Lung (tissue), 16 donors: ENCODE results near the gene TBC1D7. TPM values are rescaled to one million over a fixed set of nuclear protein-coding genes. Genes with fewer than 3 reads are reported as not detected.
A peak's percentile ranks its signal among the peaks of the same experiment; 100 is the strongest.

ENCODE experiments used
- ATAC-seq: fragments of 200-7000 bp; cut with Tn5 transposase; one replicate; pipeline ENCODE4 v1.9.1; 2020; ENCODE audit warnings: moderate number of reproducible peaks; ENCODE audit not compliant: insufficient read depth, low FRiP score
- DNase-seq, 3 donors: peaks; one replicate each; pipeline ENCODE4 v3.0.0-alpha.2; 2013 to 2017
- H3K27ac ChIP-seq, 2 donors: one replicate each; pipeline ENCODE4 v1.5.1; 2013; ENCODE audit warnings: mild to moderate bottlenecking in 2 of 2, moderate library complexity in 2 of 2, control low read depth in 1 of 2, inconsistent platforms in 1 of 2, low read depth in 1 of 2, low read length in 1 of 2
- H3K27me3 ChIP-seq, 3 donors: one replicate each; pipeline ENCODE4 v1.5.1; 2013; ENCODE audit warnings: low read length in 2 of 3; ENCODE audit not compliant: control insufficient read depth in 3 of 3, insufficient read depth in 3 of 3
- H3K36me3 ChIP-seq, 4 donors: one replicate each; pipeline ENCODE4 v1.5.1; 2013; ENCODE audit warnings: low read length in 4 of 4, mild to moderate bottlenecking in 1 of 4, moderate library complexity in 1 of 4; ENCODE audit not compliant: control insufficient read depth in 4 of 4, insufficient read depth in 4 of 4
- H3K4me1 ChIP-seq, 5 donors: one replicate each; pipeline ENCODE4 v1.5.1; 2013; ENCODE audit warnings: low read length in 5 of 5, mild to moderate bottlenecking in 2 of 5, moderate library complexity in 1 of 5; ENCODE audit not compliant: control insufficient read depth in 5 of 5, insufficient read depth in 5 of 5
- H3K4me3 ChIP-seq: one replicate; pipeline ENCODE4 v1.5.1; 2013; ENCODE audit warnings: mild to moderate bottlenecking, control low read depth, moderate library complexity
- H3K9ac ChIP-seq, 2 donors: one replicate each; pipeline ENCODE4 v1.5.1; 2013; ENCODE audit warnings: low read length in 2 of 2, control low read depth in 1 of 2; ENCODE audit not compliant: insufficient read depth in 1 of 2
- H3K9me3 ChIP-seq, 4 donors: one replicate each; pipeline ENCODE4 v1.5.1; 2013; ENCODE audit warnings: low read length in 3 of 4, mild to moderate bottlenecking in 1 of 4, moderate library complexity in 1 of 4; ENCODE audit not compliant: control insufficient read depth in 4 of 4, insufficient read depth in 3 of 4
- WGBS, 2 donors: extraction: QIAGEN DNeasy Blood & Tissue Kit; methylation state at CpG; one replicate each; pipeline ENCODE4 v1.1.7; 2013; 5-methylcytosine and 5-hydroxymethylcytosine counted together
- long read RNA-seq, 5 donors: transcript quantifications; one replicate each; lab custom pipeline, GENCODE V29; 2026
- polyA plus RNA-seq, 2 donors: library from polyadenylated mRNA; stranded (reverse); fragments of 200-250 nt; gene quantifications; one replicate each; pipeline ENCODE4 v1.2.1, GENCODE V29; 2013
- total RNA-seq, 2 donors: library from RNA; depleted of rRNA in 1 of 2; stranded (reverse); fragments of >200 nt in 1 of 2; gene quantifications; one replicate each; pipeline ENCODE4 v1.2.1, GENCODE V29; 2014 to 2021
- TF ChIP-seq, protein P1 (sequence below): IDR thresholded peaks from 2 replicates; pipeline ENCODE4 v1.5.1; 2012; ENCODE audit warnings: mild to moderate bottlenecking; ENCODE audit errors: control extremely low read depth, extremely low read depth
- donor health status: control.
- donor health status: control.
- donor health status: Bipolar disorder and iron deficiency.
- donor health status: healthy.
- donor health status: DM: yes; HTN: yes; CAD: no.

Gene TBC1D7
- total RNA-seq: 10 to 100 TPM; 17.1 to 30.1 TPM
- polyA plus RNA-seq: 10 to 100 TPM; 19.8 to 20.1 TPM
- long read RNA-seq, donor 1, partial matches to known transcripts: 10 of 15 reads
- long read RNA-seq, donor 1, other reads (novel, unspliced or antisense): 0 of 15 reads
- long read RNA-seq, donor 2, partial matches to known transcripts: 0 of 1 reads
- long read RNA-seq, donor 2, other reads (novel, unspliced or antisense): 0 of 1 reads
- long read RNA-seq, donor 3, partial matches to known transcripts: 0 of 3 reads
- long read RNA-seq, donor 3, other reads (novel, unspliced or antisense): 0 of 3 reads
- long read RNA-seq, donor 4: 0 reads
- long read RNA-seq, donor 5, partial matches to known transcripts: 7 of 13 reads
- long read RNA-seq, donor 5, other reads (novel, unspliced or antisense): 0 of 13 reads

DNA sequence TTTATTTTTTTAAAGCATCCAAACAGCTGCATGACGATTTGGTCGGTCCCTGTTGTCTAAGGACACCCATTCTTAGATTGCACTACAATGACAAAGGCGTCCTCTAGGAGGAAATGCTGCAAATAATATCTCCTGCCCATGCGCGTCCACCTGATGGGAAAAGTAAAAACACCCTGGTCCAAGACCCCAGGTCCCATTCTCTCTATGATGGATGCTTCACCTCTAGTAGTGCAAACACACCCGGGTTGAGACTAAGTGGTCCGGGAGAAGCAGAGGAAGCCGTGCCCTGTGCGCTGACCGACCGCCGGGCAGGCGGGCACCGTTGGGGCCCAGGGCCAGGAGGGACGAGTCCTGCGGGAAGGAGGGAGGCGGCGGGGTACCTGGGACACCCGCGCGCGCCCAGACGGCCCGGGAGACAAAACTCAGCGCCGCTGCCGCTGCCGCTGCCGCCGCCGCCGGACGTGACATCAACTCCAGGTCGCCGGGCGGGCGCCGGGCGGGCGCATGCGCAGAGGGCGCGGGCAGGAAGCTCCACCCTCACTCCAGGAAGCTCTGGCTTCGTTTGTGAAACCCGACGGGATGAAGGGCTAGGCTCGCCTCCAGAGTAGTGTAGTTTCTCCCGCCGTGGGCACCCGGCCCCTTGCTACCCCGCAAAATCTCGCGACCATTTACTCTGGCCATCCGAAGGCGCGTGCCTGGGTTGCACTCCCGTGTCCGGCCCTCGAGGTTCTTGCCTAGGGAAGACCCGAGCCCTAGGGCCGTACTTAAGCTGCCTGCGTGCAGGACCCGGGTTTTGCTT is at the start of gene TBC1D7:
TSS of gene TBC1D7 (minus strand) at position 462 of the 799 bp plus-strand sequence. CDS start 1,639 bp downstream, outside the sequence.
- Histone ChIP-seq H3K36me3 (peaks cover 2 to 11% (median 9%) of the 10 kb centered on the region in 4 donors), H3K27me3 (no peaks in the 10 kb centered on the region), H3K9me3 (no peaks in the 10 kb centered on the region), H3K27ac (peak within 1 kb of the TSS; percentile 92 to 98), H3K9ac (peak within 1 kb of the TSS; percentile 88 to 92), H3K4me3 (peak within 1 kb of the TSS; percentile 84), H3K4me1 (peaks cover 0 to 22% (median 0%) of the 10 kb centered on the region in 5 donors)
- TF ChIP-seq, protein P1, sequence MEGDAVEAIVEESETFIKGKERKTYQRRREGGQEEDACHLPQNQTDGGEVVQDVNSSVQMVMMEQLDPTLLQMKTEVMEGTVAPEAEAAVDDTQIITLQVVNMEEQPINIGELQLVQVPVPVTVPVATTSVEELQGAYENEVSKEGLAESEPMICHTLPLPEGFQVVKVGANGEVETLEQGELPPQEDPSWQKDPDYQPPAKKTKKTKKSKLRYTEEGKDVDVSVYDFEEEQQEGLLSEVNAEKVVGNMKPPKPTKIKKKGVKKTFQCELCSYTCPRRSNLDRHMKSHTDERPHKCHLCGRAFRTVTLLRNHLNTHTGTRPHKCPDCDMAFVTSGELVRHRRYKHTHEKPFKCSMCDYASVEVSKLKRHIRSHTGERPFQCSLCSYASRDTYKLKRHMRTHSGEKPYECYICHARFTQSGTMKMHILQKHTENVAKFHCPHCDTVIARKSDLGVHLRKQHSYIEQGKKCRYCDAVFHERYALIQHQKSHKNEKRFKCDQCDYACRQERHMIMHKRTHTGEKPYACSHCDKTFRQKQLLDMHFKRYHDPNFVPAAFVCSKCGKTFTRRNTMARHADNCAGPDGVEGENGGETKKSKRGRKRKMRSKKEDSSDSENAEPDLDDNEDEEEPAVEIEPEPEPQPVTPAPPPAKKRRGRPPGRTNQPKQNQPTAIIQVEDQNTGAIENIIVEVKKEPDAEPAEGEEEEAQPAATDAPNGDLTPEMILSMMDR: no peak
- 0% methylated on average over 60 to 63 of the region's 63 CpGs for WGBS, 2 donors
- DNase-seq (peak; percentile 93 to 96 (median 96)), ATAC-seq (peak; percentile 99)

DNA sequence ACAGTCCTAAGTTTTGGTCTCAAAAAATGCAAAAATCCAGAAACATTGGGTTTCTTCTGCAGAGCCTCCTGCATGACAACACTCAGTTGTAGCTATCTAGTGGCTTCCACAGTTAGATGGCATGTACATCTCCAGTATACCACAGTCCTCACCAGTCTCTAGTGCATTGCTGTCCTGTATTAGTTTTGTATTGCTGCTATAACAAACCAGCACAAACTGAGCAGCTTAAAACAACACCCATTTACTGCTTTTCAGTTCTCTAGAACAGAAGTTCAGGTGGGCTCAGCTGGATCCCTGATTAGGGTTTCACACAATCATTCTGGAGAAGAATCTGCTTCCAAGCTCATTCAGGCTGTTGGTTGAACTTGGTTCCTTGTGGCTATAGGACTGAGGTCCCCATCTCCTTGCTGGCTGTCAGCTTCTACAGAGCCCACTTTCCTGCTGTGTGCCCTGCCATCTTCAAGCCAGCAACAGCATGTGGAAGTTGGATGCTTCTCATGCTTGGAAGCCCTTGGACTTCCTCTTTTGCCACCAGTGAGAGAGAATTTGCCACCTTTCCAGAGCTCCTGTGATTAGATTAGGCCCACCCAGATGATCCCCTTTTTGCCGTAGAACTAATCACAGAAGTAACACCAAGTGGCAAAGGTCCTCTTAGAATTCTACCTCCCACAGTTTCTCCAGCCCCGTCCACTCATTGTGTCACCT is 48.9 kb upstream of the TBC1D7 start:
- no peak overlapping the region for H3K4me3 ChIP-seq
- DNase-seq (no peak), ATAC-seq (no peak)
- no peak overlapping the region for H3K27ac ChIP-seq
- H3K36me3 ChIP-seq: peaks cover 0 to 2% (median 0%) of the 10 kb centered on the region in 4 donors
- H3K4me1 ChIP-seq: peaks cover 0 to 12% (median 5%) of the 10 kb centered on the region in 5 donors
- H3K9me3 ChIP-seq: peaks cover 0 to 1% (median 0%) of the 10 kb centered on the region in 4 donors
- WGBS, 2 donors: 66 to 94% methylated on average over 2 of the region's 2 CpGs
- no peaks in the 10 kb centered on the region for H3K27me3 ChIP-seq
- no peak overlapping the region for H3K9ac ChIP-seq
- TF ChIP-seq, protein P1: no peak

DNA sequence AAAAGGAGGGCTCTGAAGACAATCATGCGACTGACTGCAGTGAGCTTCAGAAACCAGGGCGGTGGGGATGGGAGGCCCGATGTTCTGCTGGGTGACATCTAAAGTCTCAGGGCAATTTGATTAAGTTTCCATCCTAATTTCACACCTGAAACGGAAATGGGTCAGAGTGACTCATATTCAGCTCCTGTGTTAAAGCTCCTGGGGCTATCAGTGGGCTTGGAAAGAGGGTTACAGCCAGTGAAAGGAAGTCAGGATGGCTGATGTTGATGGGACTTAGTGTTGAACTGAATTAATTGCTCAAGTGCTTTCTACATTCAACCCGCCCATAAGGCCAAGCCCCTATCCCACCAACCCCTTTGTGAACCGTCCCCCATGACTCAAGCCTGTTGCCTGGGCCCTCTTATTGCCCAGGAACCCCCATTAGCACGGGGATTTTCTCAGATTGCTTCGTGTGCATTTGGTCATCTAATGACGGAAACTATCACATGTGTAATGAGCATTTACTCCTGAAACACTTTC is 47.1 kb upstream of the TBC1D7 start:
- no peak overlapping the region for H3K27ac ChIP-seq
- WGBS, 2 donors: 91 to 92% methylated on average over 9 of the region's 9 CpGs
- H3K4me1 ChIP-seq: peaks cover 0 to 15% (median 7%) of the 10 kb centered on the region in 5 donors

More for the DNA sequence above, 47.1 kb upstream of the TBC1D7 start:
- no peak for ATAC-seq
- DNase-seq: no peak
- Histone ChIP-seq H3K36me3 (peaks cover 0 to 2% (median 0%) of the 10 kb centered on the region in 4 donors), H3K27me3 (no peaks in the 10 kb centered on the region), H3K4me3 (no peak overlapping the region), H3K9me3 (peaks cover 0 to 1% (median 0%) of the 10 kb centered on the region in 4 donors), H3K9ac (no peak overlapping the region)
- TF ChIP-seq, protein P1: no peak
